IMR-90 (cell line): ENCODE measurements around the gene RSPH3. TPM values are rescaled to one million over a fixed set of nuclear protein-coding genes. Genes with fewer than 3 reads are reported as not detected.

ENCODE experiments used
- ATAC-seq: fragments of 200-7000 bp; cut with Tn5 transposase; 2 replicates; pipeline ENCODE4 v1.9.1; 2020; ENCODE audit warnings: low read depth, mild to moderate bottlenecking, moderate library complexity
- BruUV-seq: library from RNA; stranded (reverse); fragments of 400-500 nt; replicated peaks from 2 replicates; lab custom pipeline; 2021; lab: Mats Ljungman, UMichigan
- CTCF ChIA-PET: fragments of 300-600 bp; formaldehyde crosslinking; extraction: SDS; loops from one replicate; lab custom pipeline; 2021; ENCODE audit warnings: antibody characterized with exemption; lab: Yijun Ruan, JAX
- POLR2A ChIA-PET: fragments of 300-600 bp; sonication (Branson Sonifier 250); formaldehyde crosslinking; loops from one replicate; lab custom pipeline; 2022; ENCODE audit warnings: antibody characterized with exemption; ENCODE audit not compliant: unreplicated experiment; lab: Charles Lee
- DNase-seq: peaks from one replicate; pipeline ENCODE4 v3.0.0; 2013
- H2AFZ ChIP-seq: replicated peaks from 2 replicates; pipeline ENCODE3; 2013; ENCODE audit warnings: low read length, mild to moderate bottlenecking; ENCODE audit not compliant: poor library complexity
- H2AK5ac ChIP-seq: 2 replicates; pipeline ENCODE4 v1.6.1; 2013; ENCODE audit warnings: low read depth, low read length, inconsistent platforms
- H2AK9ac ChIP-seq: replicated peaks from 2 replicates; pipeline ENCODE3; 2013; ENCODE audit warnings: mild to moderate bottlenecking, low read depth, low read length, moderate library complexity; ENCODE audit not compliant: poor library complexity
- H2BK120ac ChIP-seq: 2 replicates; pipeline ENCODE4 v1.6.1; 2013; ENCODE audit warnings: low read depth, low read length, inconsistent platforms
- H2BK15ac ChIP-seq: 3 replicates; pipeline ENCODE4 v1.6.1; 2013; ENCODE audit warnings: low read depth, low read length, inconsistent platforms
- H2BK20ac ChIP-seq: 2 replicates; pipeline ENCODE4 v1.6.1; 2013; ENCODE audit warnings: low read depth, mild to moderate bottlenecking, inconsistent platforms, low read length, moderate library complexity
- H2BK5ac ChIP-seq: 2 replicates; pipeline ENCODE4 v1.6.1; 2013; ENCODE audit warnings: mild to moderate bottlenecking, low read depth, low read length, inconsistent platforms; ENCODE audit not compliant: poor library complexity, severe bottlenecking
- H3K14ac ChIP-seq: replicated peaks from 2 replicates; pipeline ENCODE4 v1.6.1; 2013; ENCODE audit warnings: low read depth, low read length, inconsistent platforms
- H3K18ac ChIP-seq: 2 replicates; pipeline ENCODE4 v1.6.1; 2013; ENCODE audit warnings: low read depth, low read length, control low read depth
- H3K23ac ChIP-seq: 2 replicates; pipeline ENCODE4 v1.6.1; 2013; ENCODE audit warnings: low read depth, low read length, inconsistent platforms
- H3K27ac ChIP-seq: 2 replicates; pipeline ENCODE4 v1.5.1; 2013; ENCODE audit warnings: mild to moderate bottlenecking, control low read depth, low read length; ENCODE audit not compliant: insufficient read depth
- H3K27me3 ChIP-seq: 2 replicates; pipeline ENCODE4 v1.6.1; 2013; ENCODE audit warnings: low read length; ENCODE audit not compliant: control insufficient read depth, insufficient read depth
- H3K36me3 ChIP-seq: 2 replicates; pipeline ENCODE4 v1.6.1; 2013; ENCODE audit warnings: low read length, mixed read lengths; ENCODE audit not compliant: control insufficient read depth, insufficient read depth
- H3K4ac ChIP-seq: 2 replicates; pipeline ENCODE4 v1.6.1; 2013; ENCODE audit warnings: low read depth, low read length, inconsistent platforms
- H3K4me1 ChIP-seq: 2 replicates; pipeline ENCODE4 v1.6.1; 2013; ENCODE audit warnings: low read length, mixed read lengths; ENCODE audit not compliant: control insufficient read depth, insufficient read depth
- H3K4me2 ChIP-seq: 2 replicates; pipeline ENCODE4 v1.6.1; 2013; ENCODE audit warnings: low read depth, mild to moderate bottlenecking, control low read depth, low read length, moderate library complexity
- H3K4me3 ChIP-seq: 2 replicates; pipeline ENCODE4 v1.5.1; 2013; ENCODE audit warnings: low read depth, mild to moderate bottlenecking, control low read depth, low read length, moderate library complexity; ENCODE audit not compliant: insufficient read depth
- H3K56ac ChIP-seq: 2 replicates; pipeline ENCODE4 v1.6.1; 2013; ENCODE audit warnings: low read length, inconsistent platforms; ENCODE audit not compliant: insufficient read depth; ENCODE audit errors: extremely low read depth
- H3K79me1 ChIP-seq, 2 experiments: 2 replicates each; pipeline ENCODE4 v1.6.1; 2013; ENCODE audit warnings: low read length in 2 of 2, inconsistent platforms in 1 of 2, low read depth in 1 of 2
- H3K9ac ChIP-seq: 2 replicates; pipeline ENCODE4 v1.6.1; 2013; ENCODE audit warnings: low read depth, low read length, control low read depth
- H3K9me1 ChIP-seq: 2 replicates; pipeline ENCODE4 v1.6.1; 2013; ENCODE audit warnings: low read length, inconsistent platforms; ENCODE audit not compliant: insufficient read depth
- H3K9me3 ChIP-seq: 2 replicates; pipeline ENCODE4 v1.6.1; 2013; ENCODE audit warnings: low read length; ENCODE audit not compliant: control insufficient read depth, insufficient read depth
- H4K20me1 ChIP-seq: 2 replicates; pipeline ENCODE4 v1.6.1; 2013; ENCODE audit warnings: low read length, inconsistent platforms; ENCODE audit not compliant: insufficient read depth
- H4K5ac ChIP-seq: 2 replicates; pipeline ENCODE4 v1.6.1; 2013; ENCODE audit warnings: mild to moderate bottlenecking, low read depth, low read length, control low read depth
- H4K8ac ChIP-seq, 2 experiments: 2 replicates each; pipeline ENCODE4 v1.6.1; 2013; ENCODE audit warnings: low read depth in 2 of 2, low read length in 2 of 2, control low read depth in 1 of 2, inconsistent platforms in 1 of 2
- H4K91ac ChIP-seq: 2 replicates; pipeline ENCODE4 v1.6.1; 2013; ENCODE audit warnings: low read depth, low read length, inconsistent platforms; ENCODE audit not compliant: insufficient read depth
- BHLHE40 ChIP-seq: fragments of 150-350 bp; IDR thresholded peaks from 2 replicates; pipeline ENCODE4 v1.6.1; 2016; ENCODE audit warnings: mild to moderate bottlenecking, low read depth, low read length
- CEBPB ChIP-seq: IDR thresholded peaks from 2 replicates; pipeline ENCODE4 v1.6.1; 2012; ENCODE audit warnings: low read depth, low read length, improper control_type of control experiment
- CHD1 ChIP-seq: IDR thresholded peaks from 2 replicates; pipeline ENCODE4 v1.6.1; 2012; ENCODE audit warnings: low read depth, low read length, improper control_type of control experiment
- FOS ChIP-seq: fragments of 150-350 bp; IDR thresholded peaks from 2 replicates; pipeline ENCODE4 v1.6.1; 2016; ENCODE audit warnings: low read depth, low read length
- MAZ ChIP-seq: IDR thresholded peaks from 2 replicates; pipeline ENCODE4 v1.6.1; 2012; ENCODE audit warnings: low read depth, mild to moderate bottlenecking, low read length, improper control_type of control experiment, moderate library complexity, borderline replicate concordance
- MXI1 ChIP-seq: IDR thresholded peaks from 2 replicates; pipeline ENCODE4 v1.6.1; 2012; ENCODE audit warnings: low read depth, mild to moderate bottlenecking, low read length, moderate library complexity, borderline replicate concordance
- NFE2L2 ChIP-seq: fragments of 150-350 bp; IDR thresholded peaks from 2 replicates; pipeline ENCODE4 v1.6.1; 2016; ENCODE audit warnings: low read depth, mild to moderate bottlenecking, low read length
- RAD21 ChIP-seq: IDR thresholded peaks from 2 replicates; pipeline ENCODE4 v1.6.1; 2012; ENCODE audit warnings: low read length, improper control_type of control experiment
- RFX5 ChIP-seq: IDR thresholded peaks from 2 replicates; pipeline ENCODE4 v1.8.0; 2012; ENCODE audit warnings: low read depth, mild to moderate bottlenecking, low read length, moderate library complexity
- WGBS, 2 experiments: methylation state at CpG; one replicate each; pipeline versions ENCODE4 v1.1.5 to v1.1.7; 2013; ENCODE audit warnings: missing lambda C conversion rate in 2 of 2; ENCODE audit not compliant: insufficient read length in 1 of 2; ENCODE audit errors: extremely low coverage in 2 of 2; 5-methylcytosine and 5-hydroxymethylcytosine counted together
- dilution Hi-C: fragments of 300-500 bp; cut with HindIII; formaldehyde crosslinking; loops from one replicate; pipeline ENCODE4 v1.14.3; 2018; ENCODE audit warnings: low sequenced_read_pairs; ENCODE audit not compliant: unreplicated experiment
- in situ Hi-C: fragments of 300-500 bp; cut with MboI; formaldehyde crosslinking; loops from 3 replicates; pipeline ENCODE4 v1.14.3; 2019; ENCODE audit warnings: low sequenced_read_pairs, inconsistent platforms, mixed read lengths
- intact Hi-C: fragments of 100-400 bp; cut with micrococcal nuclease; formaldehyde crosslinking; loops from 2 replicates; pipeline ENCODE4 v1.10.0; 2022
- polyA plus RNA-seq, 3 experiments: library from polyadenylated mRNA; depleted of rRNA; stranded (reverse); fragments of >200 nt; gene quantifications; 2 replicates each; pipeline ENCODE4 v1.2.3, GENCODE V29; 2012; ENCODE audit warnings: low replicate concordance in 1 of 3
- total RNA-seq: library from RNA; depleted of rRNA; stranded (reverse); fragments of >200 nt; gene quantifications from 2 replicates; pipeline ENCODE4 v1.2.3, GENCODE V29; 2012
- TF ChIP-seq, protein P1 (sequence below): fragments of 150-350 bp; IDR thresholded peaks from 2 replicates; pipeline ENCODE4 v1.6.1; 2017; ENCODE audit warnings: mild to moderate bottlenecking, antibody characterized with exemption, low read length, low read depth
- TF ChIP-seq, protein P2 (sequence below): fragments of 150-350 bp; IDR thresholded peaks from 2 replicates; pipeline ENCODE4 v1.6.1; 2016; ENCODE audit warnings: low read depth, mild to moderate bottlenecking, low read length, moderate library complexity, borderline replicate concordance
- TF ChIP-seq, protein P3 (sequence below): conservative IDR thresholded peaks from 2 replicates; pipeline ENCODE4 v1.5.1; 2012; ENCODE audit warnings: mild to moderate bottlenecking, low read depth, low read length, improper control_type of control experiment

RSPH3 gene
- total and polyA plus RNA-seq, 2 of the 4 experiments (the other 2 are of a cell fraction), result 1.7 to 3.0 TPM

DNA sequence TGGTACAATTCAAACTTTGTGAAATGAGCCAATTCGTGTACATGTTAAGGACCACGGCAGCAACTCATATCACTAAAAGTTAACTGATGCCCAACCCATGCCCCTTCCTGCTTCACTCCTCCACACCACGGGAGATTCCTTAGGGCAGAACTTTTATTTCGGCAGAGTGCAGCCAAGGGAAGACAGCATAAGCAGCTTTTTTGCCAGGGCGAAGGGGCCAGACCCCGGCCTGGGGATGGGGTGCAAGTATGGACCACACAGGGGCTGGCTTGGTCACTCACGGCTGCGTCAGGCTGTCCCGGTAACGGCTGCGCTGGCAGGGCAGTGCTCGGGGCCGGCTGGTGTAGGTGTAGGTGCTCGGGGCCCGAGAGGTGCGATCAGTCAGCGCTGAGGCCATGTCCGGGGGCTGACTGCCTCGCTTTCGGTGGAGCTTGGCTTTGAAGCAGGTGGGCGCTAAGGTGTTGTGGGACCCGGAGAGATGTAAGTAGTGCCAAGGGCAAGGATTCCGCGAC, 792 bp downstream of the RSPH3 start:
- Histone ChIP-seq H4K20me1 (no peaks in the 10 kb centered on the region), H2AK5ac (peak overlapping the region; percentile 35), H3K4me1 (peaks cover 4% of the 10 kb centered on the region; the same call in 1 of the 2 replicates), H4K91ac (peak overlapping the region; percentile 19; the same call in 1 of the 2 replicates), H3K56ac (peak overlapping the region; percentile 37; the same call in 1 of the 2 replicates), H3K9ac (peak overlapping the region; percentile 60), H3K4ac (peak overlapping the region; percentile 7), H2BK5ac (no peak overlapping the region), H2BK120ac (no peak overlapping the region), H3K18ac (0 out of 2 replicates have a peak overlapping the region, but pooled peaks have one; percentile 3), H3K27ac (peak overlapping the region; percentile 26; the same call in 1 of the 2 replicates), H3K79me1 (peaks cover 2 to 7% of the 10 kb centered on the region in 2 experiments; a peak in 3 of 4 replicates), H3K14ac (peak overlapping the region; percentile 1; the same call in 1 of the 2 replicates), H3K9me3 (no peaks in the 10 kb centered on the region), H2AK9ac (peak overlapping the region; percentile 48), H2BK15ac (no peak overlapping the region), H3K23ac (peak overlapping the region; percentile 53; the same call in 1 of the 2 replicates), H2BK20ac (0 out of 2 replicates have a peak overlapping the region, but pooled peaks have one; percentile 15), H4K8ac (peak overlapping the region; percentile 60 to 68), H3K9me1 (no peaks in the 10 kb centered on the region), H3K4me2 (peak overlapping the region; percentile 71), H2AFZ (peak overlapping the region; percentile 99), H4K5ac (peak overlapping the region; percentile 40), H3K4me3 (peak overlapping the region; percentile 57), H3K27me3 (no peaks in the 10 kb centered on the region), H3K36me3 (no peaks in the 10 kb centered on the region)
- ChIA-PET POLR2A (interaction anchor here (0.6 kb wide), 1 partner anchor 37 kb away, joined by 11 read pairs; no protein-coding TSS in a partner anchor), CTCF (interaction anchor here (1.2 kb wide), 1 partner anchor 9 kb away, joined by 6 read pairs; no protein-coding TSS in a partner anchor)
- ATAC-seq (peak; percentile 27), DNase-seq (peak; percentile 8)
- WGBS, 2 experiments, result 5% methylated on average over 4 of the region's 24 CpGs; no CpG with 5 or more reads in 1 of the 2 experiments
- TF ChIP-seq, protein P1, sequence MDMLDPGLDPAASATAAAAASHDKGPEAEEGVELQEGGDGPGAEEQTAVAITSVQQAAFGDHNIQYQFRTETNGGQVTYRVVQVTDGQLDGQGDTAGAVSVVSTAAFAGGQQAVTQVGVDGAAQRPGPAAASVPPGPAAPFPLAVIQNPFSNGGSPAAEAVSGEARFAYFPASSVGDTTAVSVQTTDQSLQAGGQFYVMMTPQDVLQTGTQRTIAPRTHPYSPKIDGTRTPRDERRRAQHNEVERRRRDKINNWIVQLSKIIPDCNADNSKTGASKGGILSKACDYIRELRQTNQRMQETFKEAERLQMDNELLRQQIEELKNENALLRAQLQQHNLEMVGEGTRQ, result no peak
- no peak for TF ChIP-seq RFX5
- no peak for TF ChIP-seq RAD21
- TF ChIP-seq NFE2L2, result no peak
- TF ChIP-seq, protein P2, sequence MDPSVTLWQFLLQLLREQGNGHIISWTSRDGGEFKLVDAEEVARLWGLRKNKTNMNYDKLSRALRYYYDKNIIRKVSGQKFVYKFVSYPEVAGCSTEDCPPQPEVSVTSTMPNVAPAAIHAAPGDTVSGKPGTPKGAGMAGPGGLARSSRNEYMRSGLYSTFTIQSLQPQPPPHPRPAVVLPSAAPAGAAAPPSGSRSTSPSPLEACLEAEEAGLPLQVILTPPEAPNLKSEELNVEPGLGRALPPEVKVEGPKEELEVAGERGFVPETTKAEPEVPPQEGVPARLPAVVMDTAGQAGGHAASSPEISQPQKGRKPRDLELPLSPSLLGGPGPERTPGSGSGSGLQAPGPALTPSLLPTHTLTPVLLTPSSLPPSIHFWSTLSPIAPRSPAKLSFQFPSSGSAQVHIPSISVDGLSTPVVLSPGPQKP, result no peak
- TF ChIP-seq, protein P3, sequence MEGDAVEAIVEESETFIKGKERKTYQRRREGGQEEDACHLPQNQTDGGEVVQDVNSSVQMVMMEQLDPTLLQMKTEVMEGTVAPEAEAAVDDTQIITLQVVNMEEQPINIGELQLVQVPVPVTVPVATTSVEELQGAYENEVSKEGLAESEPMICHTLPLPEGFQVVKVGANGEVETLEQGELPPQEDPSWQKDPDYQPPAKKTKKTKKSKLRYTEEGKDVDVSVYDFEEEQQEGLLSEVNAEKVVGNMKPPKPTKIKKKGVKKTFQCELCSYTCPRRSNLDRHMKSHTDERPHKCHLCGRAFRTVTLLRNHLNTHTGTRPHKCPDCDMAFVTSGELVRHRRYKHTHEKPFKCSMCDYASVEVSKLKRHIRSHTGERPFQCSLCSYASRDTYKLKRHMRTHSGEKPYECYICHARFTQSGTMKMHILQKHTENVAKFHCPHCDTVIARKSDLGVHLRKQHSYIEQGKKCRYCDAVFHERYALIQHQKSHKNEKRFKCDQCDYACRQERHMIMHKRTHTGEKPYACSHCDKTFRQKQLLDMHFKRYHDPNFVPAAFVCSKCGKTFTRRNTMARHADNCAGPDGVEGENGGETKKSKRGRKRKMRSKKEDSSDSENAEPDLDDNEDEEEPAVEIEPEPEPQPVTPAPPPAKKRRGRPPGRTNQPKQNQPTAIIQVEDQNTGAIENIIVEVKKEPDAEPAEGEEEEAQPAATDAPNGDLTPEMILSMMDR, result no peak
- TF ChIP-seq FOS, result no peak
- TF ChIP-seq CEBPB, result no peak
- TF ChIP-seq CHD1, result no peak
- TF ChIP-seq BHLHE40, result no peak
- no peak for TF ChIP-seq MAZ
- no peak for TF ChIP-seq MXI1
- dilution Hi-C loops (no loop called here), intact Hi-C loops (no loop called here), in situ Hi-C loops (no loop called here)
- TSS peak; percentile 31 for BruUV-seq
